GM23338 (cell line): ENCODE results near the gene WNT11. TPM values are rescaled to one million over a fixed set of nuclear protein-coding genes. Genes with fewer than 3 reads are reported as not detected.

Experiments used
- ATAC-seq: fragments of 200-7000 bp; cut with Tn5 transposase; 3 replicates; pipeline ENCODE4 v1.9.1; 2020
- DNase-seq: peaks from one replicate; pipeline ENCODE4 v3.0.0-alpha.2; 2015; ENCODE audit warnings: low spot score
- H2AFZ ChIP-seq: fragments of 200-600 bp; sonication (generic); 2 replicates; pipeline ENCODE4 v1.8.0; 2016; ENCODE audit warnings: antibody characterized with exemption, mild to moderate bottlenecking, moderate library complexity
- H3F3A ChIP-seq: fragments of 200-600 bp; sonication (generic); replicated peaks from 2 replicates; pipeline ENCODE4 v1.8.0; 2017; ENCODE audit warnings: antibody characterized with exemption, mixed run types, low read depth
- H3K27ac ChIP-seq: fragments of 200-600 bp; sonication (generic); 2 replicates; pipeline ENCODE4 v1.6.1; 2016; ENCODE audit warnings: low read depth
- H3K27me3 ChIP-seq: fragments of 200-600 bp; sonication (generic); 2 replicates; pipeline ENCODE4 v1.8.0; 2016; ENCODE audit warnings: mild to moderate bottlenecking, mixed run types, moderate library complexity; ENCODE audit not compliant: insufficient read depth
- H3K36me3 ChIP-seq: fragments of 200-600 bp; sonication (generic); 2 replicates; pipeline ENCODE4 v1.8.0; 2016; ENCODE audit warnings: mild to moderate bottlenecking; ENCODE audit not compliant: insufficient read depth
- H3K4me1 ChIP-seq: fragments of 200-600 bp; sonication (generic); 2 replicates; pipeline ENCODE4 v1.8.0; 2016; ENCODE audit warnings: mild to moderate bottlenecking, moderate library complexity; ENCODE audit not compliant: insufficient read depth
- H3K4me2 ChIP-seq: fragments of 200-600 bp; sonication (generic); 2 replicates; pipeline ENCODE4 v1.7.1; 2017; ENCODE audit warnings: mixed run types
- H3K4me3 ChIP-seq: fragments of 200-600 bp; sonication (generic); 2 replicates; pipeline ENCODE4 v1.6.1; 2016; ENCODE audit warnings: mixed run types
- H3K79me2 ChIP-seq: fragments of 200-600 bp; sonication (generic); replicated peaks from 2 replicates; pipeline ENCODE4 v1.8.0; 2017; ENCODE audit warnings: mild to moderate bottlenecking; ENCODE audit not compliant: insufficient read depth
- H3K9me2 ChIP-seq: fragments of 200-600 bp; sonication (generic); 2 replicates; pipeline ENCODE4 v1.8.0; 2017; ENCODE audit not compliant: insufficient read depth
- H4K20me1 ChIP-seq: fragments of 200-600 bp; sonication (generic); replicated peaks from 2 replicates; pipeline ENCODE4 v1.8.0; 2017; ENCODE audit warnings: mild to moderate bottlenecking; ENCODE audit not compliant: insufficient read depth
- H3K27ac Mint-ChIP-seq: 2 replicates; pipeline ENCODE4 v1.8.0; 2020; ENCODE audit warnings: inconsistent platforms, mild to moderate bottlenecking, moderate library complexity, mixed read lengths
- H3K27me3 Mint-ChIP-seq: 3 replicates; pipeline ENCODE4 v1.8.0; 2022; ENCODE audit warnings: low read depth, mild to moderate bottlenecking, moderate library complexity, mixed read lengths, inconsistent platforms; ENCODE audit not compliant: insufficient read depth, poor library complexity
- H3K36me3 Mint-ChIP-seq: 3 replicates; pipeline ENCODE4 v1.8.0; 2021; ENCODE audit warnings: low read depth, mild to moderate bottlenecking, inconsistent platforms, moderate library complexity, mixed read lengths
- H3K4me1 Mint-ChIP-seq: 3 replicates; pipeline ENCODE4 v1.8.0; 2020; ENCODE audit warnings: mild to moderate bottlenecking, inconsistent platforms, mixed read lengths
- H3K4me3 Mint-ChIP-seq: 3 replicates; pipeline ENCODE4 v1.8.0; 2021; ENCODE audit warnings: moderate library complexity, mild to moderate bottlenecking, inconsistent platforms, mixed read lengths
- H3K9me3 Mint-ChIP-seq: 3 replicates; pipeline ENCODE4 v1.8.0; 2020; ENCODE audit warnings: moderate library complexity, mild to moderate bottlenecking, inconsistent platforms, mixed read lengths
- CTCF ChIP-seq, 2 experiments: fragments of 200-600 bp in 1 of 2; sonication (generic) in 1 of 2; conservative IDR thresholded peaks; 2 replicates each; pipeline versions ENCODE4 v1.5.1 to v1.6.1; 2016 to 2017; ENCODE audit warnings: antibody characterized with exemption in 2 of 2, low read depth in 2 of 2, mild to moderate bottlenecking in 2 of 2, moderate library complexity in 1 of 2
- EZH2 ChIP-seq: fragments of 200-600 bp; sonication (generic); IDR thresholded peaks from one replicate; pipeline ENCODE4 v1.8.0; 2017; ENCODE audit warnings: antibody characterized with exemption, mild to moderate bottlenecking, low read depth; ENCODE audit not compliant: unreplicated experiment
- NANOG ChIP-seq: IDR thresholded peaks from 2 replicates; pipeline ENCODE4 v1.6.1; 2016; ENCODE audit warnings: antibody characterized with exemption, borderline replicate concordance
- ZNF114 ChIP-seq: fragments of 250-450 bp; sonication (Bioruptor Pico); IDR thresholded peaks from 2 replicates; pipeline ENCODE4 v1.5.0; 2020; ENCODE audit warnings: mild to moderate bottlenecking, moderate library complexity
- ZNF462 ChIP-seq: fragments of 250-450 bp; sonication (Bioruptor Pico); IDR thresholded peaks from 2 replicates; pipeline ENCODE4 v1.5.0; 2020; ENCODE audit warnings: mild to moderate bottlenecking, moderate library complexity
- polyA plus RNA-seq: library from polyadenylated mRNA; unstranded; fragments of >200 nt; fragmentation: Nextera tagmentation; extraction: Ambion mirVana; gene quantifications from 2 replicates; pipeline ENCODE4 v1.2.1, GENCODE V29; 2016
- total RNA-seq: library from RNA; depleted of rRNA; stranded (reverse); fragments of >200 nt; shearing (Covaris generic); gene quantifications from 2 replicates; pipeline ENCODE4 v1.2.3, GENCODE V29; 2014
- TF ChIP-seq, protein P1 (sequence below): IDR thresholded peaks from 2 replicates; pipeline ENCODE4 v1.6.1; 2016; ENCODE audit warnings: antibody characterized with exemption
- TF ChIP-seq, protein P2 (sequence below): IDR thresholded peaks from one replicate; pipeline ENCODE4 v1.6.1; 2018; ENCODE audit warnings: antibody characterized with exemption; ENCODE audit not compliant: unreplicated experiment

WNT11 gene
- total and polyA plus RNA-seq, 2 experiments from 2014 or later: 0.44 to 0.56 TPM

GRCh38 chr11:76159983-76160661 lies 46.2 kb downstream of the WNT11 start (continued):
- no peak for TF ChIP-seq ZNF462

DNA sequence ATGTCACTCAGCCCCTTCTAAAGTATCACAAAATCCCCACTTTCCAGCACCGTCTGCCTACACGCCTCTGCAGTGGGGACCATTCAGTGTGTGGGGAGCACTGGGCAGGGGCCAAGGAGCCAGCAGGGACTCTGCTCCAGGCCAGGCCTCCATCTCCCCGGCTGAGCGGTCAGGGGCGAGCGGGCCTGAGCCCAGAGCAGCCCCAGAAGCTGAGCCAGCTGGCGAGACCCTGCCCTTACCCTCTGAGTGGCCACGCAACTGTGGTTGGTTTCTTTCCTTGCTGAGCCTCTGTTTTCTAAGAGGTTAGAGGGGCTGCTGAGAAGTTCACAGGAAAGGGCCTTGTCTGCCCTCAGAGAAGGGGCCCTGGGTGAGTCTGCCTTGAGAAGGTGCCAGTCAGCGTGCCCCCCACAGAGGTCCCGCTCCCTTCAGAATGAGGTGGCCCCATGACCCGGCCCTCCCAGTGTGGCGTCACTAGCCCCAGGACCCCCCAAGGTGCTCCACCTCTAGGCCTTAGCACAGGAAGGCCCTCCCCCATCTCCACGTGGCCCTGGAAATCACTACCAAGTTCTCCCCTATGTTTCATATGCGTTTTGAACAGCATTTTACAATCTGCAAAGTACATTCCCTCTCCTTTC lies 46.9 kb downstream of the WNT11 start:
- H3F3A ChIP-seq: no peaks in the 10 kb centered on the region
- Mint-ChIP-seq H3K27ac (no peak overlapping the region), H3K27me3 (peaks cover 11% of the 10 kb centered on the region), H3K4me3 (no peak overlapping the region), H3K36me3 (no peaks in the 10 kb centered on the region), H3K4me1 (0 out of 3 replicates have a peak, but pooled peaks cover 3% of the 10 kb centered on the region), H3K9me3 (no peaks in the 10 kb centered on the region)
- ATAC-seq: no peak
- H3K27me3 ChIP-seq: no peaks in the 10 kb centered on the region
- H2AFZ ChIP-seq: no peak overlapping the region
- H3K4me2 ChIP-seq: no peak overlapping the region
- no peaks in the 10 kb centered on the region for H3K36me3 ChIP-seq
- TF ChIP-seq EZH2 (no peak), ZNF114 (no peak), CTCF (conservative IDR thresholded peaks at IDR 0.05; ENCODE audit: low read depth in 2 of 2) (no peak), NANOG (no peak)
- TF ChIP-seq, protein P1, sequence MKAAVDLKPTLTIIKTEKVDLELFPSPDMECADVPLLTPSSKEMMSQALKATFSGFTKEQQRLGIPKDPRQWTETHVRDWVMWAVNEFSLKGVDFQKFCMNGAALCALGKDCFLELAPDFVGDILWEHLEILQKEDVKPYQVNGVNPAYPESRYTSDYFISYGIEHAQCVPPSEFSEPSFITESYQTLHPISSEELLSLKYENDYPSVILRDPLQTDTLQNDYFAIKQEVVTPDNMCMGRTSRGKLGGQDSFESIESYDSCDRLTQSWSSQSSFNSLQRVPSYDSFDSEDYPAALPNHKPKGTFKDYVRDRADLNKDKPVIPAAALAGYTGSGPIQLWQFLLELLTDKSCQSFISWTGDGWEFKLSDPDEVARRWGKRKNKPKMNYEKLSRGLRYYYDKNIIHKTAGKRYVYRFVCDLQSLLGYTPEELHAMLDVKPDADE: no peak
- TF ChIP-seq, protein P2, sequence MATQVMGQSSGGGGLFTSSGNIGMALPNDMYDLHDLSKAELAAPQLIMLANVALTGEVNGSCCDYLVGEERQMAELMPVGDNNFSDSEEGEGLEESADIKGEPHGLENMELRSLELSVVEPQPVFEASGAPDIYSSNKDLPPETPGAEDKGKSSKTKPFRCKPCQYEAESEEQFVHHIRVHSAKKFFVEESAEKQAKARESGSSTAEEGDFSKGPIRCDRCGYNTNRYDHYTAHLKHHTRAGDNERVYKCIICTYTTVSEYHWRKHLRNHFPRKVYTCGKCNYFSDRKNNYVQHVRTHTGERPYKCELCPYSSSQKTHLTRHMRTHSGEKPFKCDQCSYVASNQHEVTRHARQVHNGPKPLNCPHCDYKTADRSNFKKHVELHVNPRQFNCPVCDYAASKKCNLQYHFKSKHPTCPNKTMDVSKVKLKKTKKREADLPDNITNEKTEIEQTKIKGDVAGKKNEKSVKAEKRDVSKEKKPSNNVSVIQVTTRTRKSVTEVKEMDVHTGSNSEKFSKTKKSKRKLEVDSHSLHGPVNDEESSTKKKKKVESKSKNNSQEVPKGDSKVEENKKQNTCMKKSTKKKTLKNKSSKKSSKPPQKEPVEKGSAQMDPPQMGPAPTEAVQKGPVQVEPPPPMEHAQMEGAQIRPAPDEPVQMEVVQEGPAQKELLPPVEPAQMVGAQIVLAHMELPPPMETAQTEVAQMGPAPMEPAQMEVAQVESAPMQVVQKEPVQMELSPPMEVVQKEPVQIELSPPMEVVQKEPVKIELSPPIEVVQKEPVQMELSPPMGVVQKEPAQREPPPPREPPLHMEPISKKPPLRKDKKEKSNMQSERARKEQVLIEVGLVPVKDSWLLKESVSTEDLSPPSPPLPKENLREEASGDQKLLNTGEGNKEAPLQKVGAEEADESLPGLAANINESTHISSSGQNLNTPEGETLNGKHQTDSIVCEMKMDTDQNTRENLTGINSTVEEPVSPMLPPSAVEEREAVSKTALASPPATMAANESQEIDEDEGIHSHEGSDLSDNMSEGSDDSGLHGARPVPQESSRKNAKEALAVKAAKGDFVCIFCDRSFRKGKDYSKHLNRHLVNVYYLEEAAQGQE: no peak
- no peaks in the 10 kb centered on the region for H3K4me1 ChIP-seq
- H3K27ac ChIP-seq: no peak overlapping the region
- H3K9me2 ChIP-seq: no peaks in the 10 kb centered on the region
- no peaks in the 10 kb centered on the region for H4K20me1 ChIP-seq
- H3K79me2 ChIP-seq: no peaks in the 10 kb centered on the region
- DNase-seq: no peak
- H3K4me3 ChIP-seq: no peak overlapping the region
